ENCODE results near the gene FAM193A. TPM values are rescaled to one million over a fixed set of nuclear protein-coding genes. Genes with fewer than 3 reads are reported as not detected.
"Not testable (repeated sequence)": the region's sequence is repeated elsewhere in the genome, so short reads cannot be mapped to it uniquely, and the experiment has no call there.

Gene FAM193A
- total RNA-seq, 2 experiments from 2014 or later: 37.0 to 37.7 TPM

- Mint-ChIP-seq H3K4me1 (peaks cover 1% of the 10 kb centered on the region), H3K4me3 (no peak overlapping the region), H3K27ac (no peak overlapping the region), H3K27me3 (no peaks in the 10 kb centered on the region), H3K9me3 (no peaks in the 10 kb centered on the region), H3K36me3 (peaks cover 32% of the 10 kb centered on the region)
- POLR2A ChIA-PET: no interaction called here
- no peak for ATAC-seq (ENCODE audit: low read depth)
- no peak for DNase-seq
Measured at GRCh38 chr4:2503809-2504208, 32.6 kb upstream of the FAM193A start.

GRCh38 chr4:2507259-2507658 is 29.2 kb upstream of the FAM193A start:
- H3K27ac Mint-ChIP-seq: no peak overlapping the region
- H3K27me3 Mint-ChIP-seq: no peaks in the 10 kb centered on the region
- POLR2A ChIA-PET: no interaction called here
- DNase-seq (no peak), ATAC-seq (ENCODE audit: low read depth) (no peak)
- no peaks in the 10 kb centered on the region for H3K9me3 Mint-ChIP-seq
- peaks cover 5% of the 10 kb centered on the region for H3K4me1 Mint-ChIP-seq
- peaks cover 19% of the 10 kb centered on the region for H3K36me3 Mint-ChIP-seq
- H3K4me3 Mint-ChIP-seq: no peak overlapping the region

- ATAC-seq (ENCODE audit: low read depth) (no peak), DNase-seq (no peak)
- peaks cover 19% of the 10 kb centered on the region for H3K36me3 Mint-ChIP-seq
- POLR2A ChIA-PET: no interaction called here
- H3K4me3 Mint-ChIP-seq: no peak overlapping the region
- no peaks in the 10 kb centered on the region for H3K9me3 Mint-ChIP-seq
- H3K27me3 Mint-ChIP-seq: no peaks in the 10 kb centered on the region
- H3K4me1 Mint-ChIP-seq: peaks cover 5% of the 10 kb centered on the region
- H3K27ac Mint-ChIP-seq: no peak overlapping the region
Measured at GRCh38 chr4:2507855-2508254, 28.6 kb upstream of the FAM193A start.

DNA sequence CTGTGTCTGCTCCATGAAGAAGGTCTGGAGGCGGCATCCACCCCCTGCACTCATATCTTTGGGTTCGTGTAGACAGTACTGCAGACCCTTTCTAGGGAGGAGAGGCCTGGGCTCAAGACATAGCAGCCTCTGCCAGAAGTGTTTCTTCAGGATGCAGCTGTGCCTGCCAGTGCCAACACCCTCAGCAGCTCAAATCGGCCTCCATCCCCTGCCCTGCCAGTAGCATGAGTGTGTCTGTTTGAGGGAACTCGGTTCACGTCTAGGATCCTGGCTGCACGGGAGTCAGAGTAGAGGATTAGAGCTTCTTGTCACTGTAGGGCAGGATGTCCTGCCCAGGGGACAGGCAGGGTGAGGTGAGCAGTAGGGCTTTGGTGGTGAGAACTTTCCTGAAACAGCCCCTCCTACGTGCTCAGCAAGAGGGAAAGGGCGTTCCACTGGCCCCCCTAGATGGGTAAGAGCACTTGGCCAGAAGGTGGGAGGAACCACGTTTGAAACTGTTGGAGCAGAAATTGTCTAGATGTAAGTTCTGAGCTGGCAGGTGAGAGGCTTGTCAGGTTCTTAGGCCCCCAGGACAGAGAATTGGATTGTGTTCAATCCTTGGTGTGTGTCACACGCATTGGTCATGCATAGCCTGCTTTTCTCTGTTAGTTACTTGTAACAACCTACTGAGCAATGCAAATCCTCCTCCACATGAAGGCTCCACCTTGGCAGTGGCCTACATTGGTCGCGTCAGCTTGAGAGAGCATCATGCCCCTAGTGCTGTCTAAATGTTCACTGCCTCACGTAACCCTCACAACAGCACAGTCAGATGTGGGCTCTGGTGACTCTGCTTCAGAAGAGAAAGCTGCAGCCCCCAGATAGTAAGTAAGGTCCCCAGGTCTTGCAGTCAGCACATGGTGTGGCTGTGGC is 25.8 kb upstream of the FAM193A start:
- DNase-seq: no peak
- POLR2A ChIA-PET: no interaction called here
- H3K9me3 Mint-ChIP-seq: no peaks in the 10 kb centered on the region
- peak overlapping the region; percentile 25 for H3K27ac Mint-ChIP-seq
- ATAC-seq (ENCODE audit: low read depth): no peak
- peaks cover 5% of the 10 kb centered on the region for H3K4me1 Mint-ChIP-seq
- H3K27me3 Mint-ChIP-seq: no peaks in the 10 kb centered on the region
- no peak overlapping the region for H3K4me3 Mint-ChIP-seq
- H3K36me3 Mint-ChIP-seq: peaks cover 23% of the 10 kb centered on the region

DNA sequence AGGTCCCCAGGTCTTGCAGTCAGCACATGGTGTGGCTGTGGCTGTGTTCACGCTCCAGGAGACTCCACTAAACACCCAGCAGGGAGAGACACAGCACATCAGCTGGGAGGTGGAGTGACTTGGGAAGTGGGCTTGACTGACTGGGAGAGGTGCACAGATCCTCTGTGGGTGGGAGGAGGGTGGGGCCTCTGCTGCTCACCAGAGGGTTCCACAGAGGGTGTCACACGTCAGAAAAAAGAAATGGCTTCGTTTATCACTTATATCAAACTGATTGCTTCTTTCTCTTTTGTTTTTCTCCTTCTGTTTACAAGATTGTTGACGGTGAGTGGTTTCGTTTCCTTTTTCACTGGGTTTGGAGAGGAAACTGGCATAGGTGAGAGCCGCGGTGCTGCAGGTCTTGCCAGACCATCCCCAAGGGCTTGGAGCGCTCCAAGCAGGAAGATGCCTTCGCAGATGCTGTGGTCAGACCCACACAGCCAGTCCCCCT is 24.8 kb upstream of the FAM193A start:
- POLR2A ChIA-PET: interaction anchor here (0.6 kb wide), 1 partner anchor 9 kb away, joined by 5 read pairs; no protein-coding TSS in a partner anchor
- no peak for ATAC-seq (ENCODE audit: low read depth)
- peaks cover 20% of the 10 kb centered on the region for H3K36me3 Mint-ChIP-seq
- H3K9me3 Mint-ChIP-seq: no peaks in the 10 kb centered on the region
- no peaks in the 10 kb centered on the region for H3K27me3 Mint-ChIP-seq
- H3K4me3 Mint-ChIP-seq: no peak overlapping the region
- no peak for DNase-seq
- H3K27ac Mint-ChIP-seq: no peak overlapping the region
- H3K4me1 Mint-ChIP-seq: peaks cover 4% of the 10 kb centered on the region

- no peak overlapping the region for H3K4me3 Mint-ChIP-seq
- H3K4me1 Mint-ChIP-seq: peaks cover 4% of the 10 kb centered on the region
- ATAC-seq (ENCODE audit: low read depth) (no peak), DNase-seq (no peak)
- no peaks in the 10 kb centered on the region for H3K9me3 Mint-ChIP-seq
- no peak overlapping the region for H3K27ac Mint-ChIP-seq
- H3K36me3 Mint-ChIP-seq: peaks cover 20% of the 10 kb centered on the region
- H3K27me3 Mint-ChIP-seq: no peaks in the 10 kb centered on the region
- POLR2A ChIA-PET: interaction anchor here (0.6 kb wide), 1 partner anchor 8 kb away, joined by 5 read pairs; no protein-coding TSS in a partner anchor
Measured at GRCh38 chr4:2512396-2513135, 23.9 kb upstream of the FAM193A start.

DNA sequence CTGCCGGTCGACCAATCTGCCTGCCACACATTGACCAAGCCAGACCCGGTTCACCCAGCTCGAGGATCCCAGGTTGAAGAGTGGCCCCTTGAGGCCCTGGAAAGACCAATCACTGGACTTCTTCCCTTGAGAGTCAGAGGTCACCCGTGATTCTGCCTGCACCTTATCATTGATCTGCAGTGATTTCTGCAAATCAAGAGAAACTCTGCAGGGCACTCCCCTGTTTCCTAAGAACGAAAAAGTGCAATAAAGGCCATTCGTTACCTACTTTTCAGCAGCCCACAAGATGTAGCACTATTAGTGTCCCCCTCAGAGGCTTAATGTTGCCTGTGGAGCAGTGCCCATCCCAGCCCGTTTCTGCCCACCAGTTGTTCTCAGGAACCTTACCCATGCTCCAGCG is 22.3 kb upstream of the FAM193A start:
- H3K27me3 Mint-ChIP-seq; H3K4me1 Mint-ChIP-seq; DNase-seq; H3K4me3 Mint-ChIP-seq; H3K27ac Mint-ChIP-seq; POLR2A ChIA-PET; H3K9me3 Mint-ChIP-seq; ATAC-seq (ENCODE audit: low read depth): not testable (repeated sequence)
- peaks cover 17% of the 10 kb centered on the region for H3K36me3 Mint-ChIP-seq

- H3K9me3 Mint-ChIP-seq; H3K4me3 Mint-ChIP-seq; H3K27ac Mint-ChIP-seq; H3K27me3 Mint-ChIP-seq; DNase-seq; POLR2A ChIA-PET; H3K4me1 Mint-ChIP-seq; ATAC-seq (ENCODE audit: low read depth): not testable (repeated sequence)
- peaks cover 19% of the 10 kb centered on the region for H3K36me3 Mint-ChIP-seq
Measured at GRCh38 chr4:2514944-2515343, 21.5 kb upstream of the FAM193A start.

DNA sequence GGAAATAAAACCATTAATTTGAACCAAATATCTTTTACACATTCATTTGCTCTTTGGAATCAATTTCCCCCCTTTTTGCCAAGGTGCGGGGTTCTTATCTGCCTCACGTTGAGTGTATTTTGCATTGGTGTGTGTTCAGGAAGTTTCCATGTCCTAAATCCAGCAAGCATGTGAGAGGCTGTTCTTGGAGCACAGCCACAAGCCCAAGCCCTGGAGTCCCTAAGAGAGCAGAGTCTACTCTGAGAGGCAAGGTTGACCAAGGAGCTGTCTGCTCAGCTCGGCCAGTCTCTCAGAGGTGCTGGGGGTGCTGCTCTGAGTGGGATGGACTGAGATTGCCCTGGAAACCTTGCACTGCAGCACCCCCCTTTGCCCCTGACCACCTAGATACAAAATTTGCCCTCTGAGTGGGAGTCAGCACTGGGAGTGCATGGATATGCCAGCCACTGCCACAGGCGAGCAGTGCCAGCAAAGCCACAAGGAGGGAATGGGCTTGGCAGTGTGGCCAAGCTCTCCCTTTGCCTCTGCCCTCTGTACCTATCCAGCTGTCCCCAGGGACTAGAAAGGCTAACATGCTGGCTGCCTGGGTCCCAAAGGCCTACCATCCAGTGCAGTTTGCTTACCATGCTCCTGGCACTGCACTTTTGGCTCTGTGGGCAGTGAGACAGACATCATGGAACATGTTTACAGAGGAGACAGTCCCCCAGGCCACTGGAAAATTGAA is 20.5 kb upstream of the FAM193A start:
- peaks cover 2% of the 10 kb centered on the region for H3K4me1 Mint-ChIP-seq
- no peak for ATAC-seq (ENCODE audit: low read depth)
- no peaks in the 10 kb centered on the region for H3K9me3 Mint-ChIP-seq
- DNase-seq: no peak
- no peak overlapping the region for H3K4me3 Mint-ChIP-seq
- peak overlapping the region; percentile 24 for H3K27ac Mint-ChIP-seq
- H3K27me3 Mint-ChIP-seq: no peaks in the 10 kb centered on the region
- peaks cover 18% of the 10 kb centered on the region for H3K36me3 Mint-ChIP-seq
- POLR2A ChIA-PET: no interaction called here

DNA sequence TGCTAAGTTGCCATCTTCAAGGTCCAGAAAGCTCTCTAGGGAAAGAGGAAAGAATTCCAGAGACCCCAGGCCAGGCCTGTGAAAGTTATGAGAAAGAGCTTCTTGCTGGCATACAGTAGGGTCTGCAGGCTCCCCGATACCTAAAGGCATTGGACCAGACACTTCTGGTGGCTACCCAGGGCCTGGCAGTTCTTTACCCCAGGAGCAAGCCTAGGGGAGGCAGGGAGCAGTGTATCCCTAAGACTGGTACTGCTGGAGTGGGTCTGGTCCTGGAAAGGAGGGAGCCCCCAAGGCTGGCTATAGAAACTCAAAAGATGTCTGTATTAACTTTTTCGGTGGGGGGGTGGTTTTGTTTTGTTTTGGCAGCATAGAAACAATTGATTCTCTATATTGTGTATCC is 19.8 kb upstream of the FAM193A start:
- no peak for ATAC-seq (ENCODE audit: low read depth)
- no peak for DNase-seq
- POLR2A ChIA-PET: no interaction called here
- Mint-ChIP-seq H3K27ac (peak overlapping the region; percentile 18), H3K27me3 (no peaks in the 10 kb centered on the region), H3K4me3 (no peak overlapping the region), H3K36me3 (peaks cover 20% of the 10 kb centered on the region), H3K4me1 (peaks cover 1% of the 10 kb centered on the region), H3K9me3 (no peaks in the 10 kb centered on the region)

- no peak for ATAC-seq (ENCODE audit: low read depth)
- Mint-ChIP-seq H3K4me1 (no peaks in the 10 kb centered on the region), H3K4me3 (no peak overlapping the region), H3K27ac (no peak overlapping the region), H3K27me3 (no peaks in the 10 kb centered on the region), H3K9me3 (no peaks in the 10 kb centered on the region), H3K36me3 (no peaks in the 10 kb centered on the region)
- POLR2A ChIA-PET: no interaction called here
- DNase-seq: no peak
Measured at GRCh38 chr4:2526559-2526958, 9.9 kb upstream of the FAM193A start.

DNA sequence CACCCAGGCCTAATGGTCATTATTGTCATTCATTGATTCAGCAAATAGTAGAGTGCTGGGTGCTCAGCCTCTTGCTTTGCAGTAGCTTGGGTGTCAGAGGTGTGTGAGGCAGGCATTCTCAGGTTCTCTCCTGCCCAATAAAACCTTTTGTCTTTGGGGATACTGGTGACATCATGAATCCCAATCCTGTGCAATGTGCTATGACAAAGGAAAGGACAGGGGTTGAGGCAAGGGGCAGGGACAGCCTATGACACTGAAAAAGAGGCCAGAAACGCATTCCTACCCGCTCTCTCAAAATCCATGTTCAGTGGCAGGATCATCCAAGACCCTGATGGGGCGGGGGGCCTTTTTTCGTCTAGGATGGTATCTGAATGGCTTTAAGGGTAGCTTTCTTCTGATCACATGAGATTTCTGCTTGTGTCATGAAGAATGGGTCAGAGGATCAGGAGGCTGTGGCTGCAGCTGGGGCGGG is 1.5 kb upstream of the FAM193A start:
- Mint-ChIP-seq H3K4me1 (peaks cover 18% of the 10 kb centered on the region), H3K36me3 (peaks cover 2% of the 10 kb centered on the region), H3K27me3 (no peaks in the 10 kb centered on the region), H3K4me3 (peak overlapping the region; percentile 94), H3K27ac (peak overlapping the region; percentile 94), H3K9me3 (no peaks in the 10 kb centered on the region)
- no peak for DNase-seq
- ATAC-seq (ENCODE audit: low read depth): no peak
- POLR2A ChIA-PET: interaction anchor here (0.6 to 2.5 kb wide), 3 partner anchors 64 to 429 kb away, joined by 3 to 13 read pairs (median 3); partner anchors contain the start of genes GRK4 and RNF4

All from activated naive CD8-positive, alpha-beta T cell treated with anti-CD3 and anti-CD28 coated beads, Interleukin-2, amount 10 ng/mL, durations not matched to agents 7 days and 5 days (primary cell).